Neural cell (in vitro differentiated cells): ENCODE measurements around the gene GSS. TPM values are rescaled to one million over a fixed set of nuclear protein-coding genes. Genes with fewer than 3 reads are reported as not detected.

Experiments used
- H2AFZ ChIP-seq: fragments of 200-600, 300-800 bp; sonication (generic), shearing (Covaris generic); 2 replicates; pipeline ENCODE4 v1.6.0; 2014; ENCODE audit warnings: low read depth, mild to moderate bottlenecking, antibody characterized with exemption, low read length, moderate library complexity
- H3F3A ChIP-seq: fragments of 200-600 bp; shearing (Covaris generic); 2 replicates; pipeline ENCODE4 v1.6.1; 2016; ENCODE audit warnings: mild to moderate bottlenecking, moderate library complexity, mixed read lengths, antibody characterized with exemption, low read length; ENCODE audit not compliant: insufficient read depth, poor library complexity, severe bottlenecking
- H3K27ac ChIP-seq: fragments of 200-600, 300-800 bp; sonication (generic), shearing (Covaris generic); 2 replicates; pipeline ENCODE4 v1.5.1; 2014; ENCODE audit warnings: mild to moderate bottlenecking, low read length, moderate library complexity
- H3K27me3 ChIP-seq: fragments of 300-800, 200-600 bp; sonication (generic), shearing (Covaris generic); 2 replicates; pipeline ENCODE4 v1.6.0; 2014; ENCODE audit warnings: mild to moderate bottlenecking, low read depth, low read length, moderate library complexity; ENCODE audit not compliant: insufficient read depth
- H3K36me3 ChIP-seq: fragments of 300-800, 200-600 bp; sonication (generic), shearing (Covaris generic); 2 replicates; pipeline ENCODE4 v1.5.1; 2014; ENCODE audit warnings: mild to moderate bottlenecking, antibody characterized with exemption, low read length, moderate library complexity; ENCODE audit not compliant: insufficient read depth
- H3K4me2 ChIP-seq: fragments of 300-800, 200-600 bp; sonication (generic), shearing (Covaris generic); 2 replicates; pipeline ENCODE4 v1.6.0; 2014; ENCODE audit warnings: mild to moderate bottlenecking, low read length
- H3K4me3 ChIP-seq: fragments of 300-800, 200-600 bp; sonication (generic), shearing (Covaris generic); 2 replicates; pipeline ENCODE4 v1.5.1; 2014; ENCODE audit warnings: mild to moderate bottlenecking, low read length, moderate library complexity
- H3K79me2 ChIP-seq: fragments of 200-600 bp; shearing (Covaris generic); replicated peaks from 2 replicates; pipeline ENCODE4 v1.6.0; 2014; ENCODE audit warnings: mild to moderate bottlenecking, low read length, moderate library complexity; ENCODE audit not compliant: insufficient read depth
- H3K9ac ChIP-seq: fragments of 300-800, 200-600 bp; sonication (generic), shearing (Covaris generic); 2 replicates; pipeline ENCODE4 v1.6.1; 2016; ENCODE audit warnings: mild to moderate bottlenecking, low read length, mixed read lengths
- H3K9me2 ChIP-seq: fragments of 200-600 bp; shearing (Covaris generic); 2 replicates; pipeline ENCODE4 v1.6.1; 2016; ENCODE audit warnings: mild to moderate bottlenecking, low read length, mixed read lengths; ENCODE audit not compliant: insufficient read depth
- H3K9me3 ChIP-seq: fragments of 200-600, 300-800 bp; sonication (generic), shearing (Covaris generic); 2 replicates; pipeline ENCODE4 v1.6.1; 2016; ENCODE audit warnings: mild to moderate bottlenecking, mixed run types, low read length, moderate library complexity, mixed read lengths
- H4K20me1 ChIP-seq: fragments of 200-600 bp; shearing (Covaris generic); 2 replicates; pipeline ENCODE4 v1.6.1; 2016; ENCODE audit warnings: mild to moderate bottlenecking, mixed run types; ENCODE audit not compliant: insufficient read depth
- CTCF ChIP-seq: fragments of 450-650 bp; IDR thresholded peaks from 2 replicates; pipeline ENCODE4 v1.5.1; 2014; ENCODE audit warnings: antibody characterized with exemption, mild to moderate bottlenecking, moderate library complexity; ENCODE audit not compliant: poor library complexity, severe bottlenecking
- EP300 ChIP-seq: fragments of 450-650 bp; conservative IDR thresholded peaks from 2 replicates; pipeline ENCODE4 v1.6.1; 2014; ENCODE audit warnings: antibody characterized with exemption, mild to moderate bottlenecking, moderate library complexity; ENCODE audit not compliant: poor library complexity, severe bottlenecking
- EZH2 ChIP-seq: fragments of 200-600, 300-800 bp; shearing (Covaris generic), sonication (generic); IDR thresholded peaks from 2 replicates; pipeline ENCODE4 v1.6.1; 2014; ENCODE audit warnings: antibody characterized with exemption, low read length, borderline replicate concordance, mild to moderate bottlenecking; ENCODE audit not compliant: insufficient read depth, poor library complexity, severe bottlenecking
- MXI1 ChIP-seq: fragments of 450-650 bp; conservative IDR thresholded peaks from 2 replicates; pipeline ENCODE4 v1.6.1; 2014; ENCODE audit warnings: antibody characterized with exemption, mild to moderate bottlenecking; ENCODE audit not compliant: poor library complexity, severe bottlenecking
- POLR2AphosphoS5 ChIP-seq: IDR thresholded peaks from 2 replicates; pipeline ENCODE4 v1.6.1; 2012
- RAD21 ChIP-seq: fragments of 450-650 bp; conservative IDR thresholded peaks from 2 replicates; pipeline ENCODE4 v1.6.1; 2014; ENCODE audit warnings: antibody characterized with exemption, mild to moderate bottlenecking, moderate library complexity
- REST ChIP-seq: IDR thresholded peaks from 2 replicates; pipeline ENCODE4 v1.6.1; 2012; ENCODE audit warnings: borderline replicate concordance
- SMC3 ChIP-seq: fragments of 450-650 bp; conservative IDR thresholded peaks from 2 replicates; pipeline ENCODE4 v1.6.1; 2014; ENCODE audit warnings: antibody characterized with exemption, mild to moderate bottlenecking, moderate library complexity; ENCODE audit not compliant: poor library complexity
- TAF1 ChIP-seq: IDR thresholded peaks from 2 replicates; pipeline ENCODE4 v1.6.1; 2012; ENCODE audit warnings: low read depth
- polyA plus RNA-seq: library from polyadenylated mRNA; depleted of rRNA; stranded (reverse); fragments of >200 nt; gene quantifications from 2 replicates; pipeline ENCODE4 v1.2.3, GENCODE V29; 2014

The GSS gene
- polyA plus RNA-seq, 1 donor from 2014 or later, result 173 TPM

- H3F3A ChIP-seq, result no peaks in the 10 kb centered on the region
- no peak overlapping the region for H3K9ac ChIP-seq
- no peaks in the 10 kb centered on the region for H3K27me3 ChIP-seq
- H3K79me2 ChIP-seq, result no peaks in the 10 kb centered on the region
- H4K20me1 ChIP-seq, result no peaks in the 10 kb centered on the region
- H3K4me3 ChIP-seq, result no peak overlapping the region
- H2AFZ ChIP-seq, result no peak overlapping the region
- no peak overlapping the region for H3K27ac ChIP-seq
- TF ChIP-seq CTCF, result no peak
- TF ChIP-seq EP300, result no peak
- TF ChIP-seq POLR2AphosphoS5, result no peak
- TF ChIP-seq RAD21, result no peak
- no peak for TF ChIP-seq TAF1
- TF ChIP-seq MXI1, result no peak
- no peak for TF ChIP-seq SMC3
- no peak for TF ChIP-seq REST
- TF ChIP-seq EZH2, result no peak
- no peak overlapping the region for H3K4me2 ChIP-seq
- no peaks in the 10 kb centered on the region for H3K9me2 ChIP-seq
- H3K9me3 ChIP-seq, result no peaks in the 10 kb centered on the region
- H3K36me3 ChIP-seq, result peaks cover 10% of the 10 kb centered on the region
Measured at GRCh38 chr20:34925341-34925740, 30.3 kb downstream of the GSS start.

DNA sequence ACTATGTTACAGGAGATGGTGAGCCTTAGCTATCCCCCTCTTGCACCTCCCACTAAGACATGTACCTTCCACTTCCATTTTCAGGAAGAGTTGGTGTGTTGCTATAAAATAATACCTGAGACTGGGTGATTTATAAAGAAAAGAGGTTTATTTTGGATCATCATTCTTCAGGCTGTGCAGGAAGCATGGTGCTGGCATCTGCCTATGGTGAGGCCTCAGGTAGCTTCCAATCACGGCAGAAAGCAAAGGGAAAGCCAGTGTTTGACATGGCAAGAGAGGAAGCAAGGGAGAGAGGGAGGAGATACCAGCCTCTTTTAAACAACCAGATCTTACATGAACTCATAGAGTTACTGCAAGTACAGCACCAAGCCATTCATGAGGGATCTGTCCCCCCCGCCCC, 32.2 kb downstream of the GSS start:
- no peak overlapping the region for H3K4me3 ChIP-seq
- H3K27ac ChIP-seq, result no peak overlapping the region
- H3K9ac ChIP-seq, result no peak overlapping the region
- no peaks in the 10 kb centered on the region for H3K9me3 ChIP-seq
- H3K9me2 ChIP-seq, result no peaks in the 10 kb centered on the region
- no peak overlapping the region for H3K4me2 ChIP-seq
- no peak for TF ChIP-seq RAD21
- no peak for TF ChIP-seq MXI1
- no peak for TF ChIP-seq TAF1
- TF ChIP-seq POLR2AphosphoS5, result no peak
- no peak for TF ChIP-seq EP300
- no peak for TF ChIP-seq REST
- TF ChIP-seq CTCF, result no peak
- TF ChIP-seq SMC3, result no peak
- TF ChIP-seq EZH2, result no peak
- H3K79me2 ChIP-seq, result no peaks in the 10 kb centered on the region
- no peaks in the 10 kb centered on the region for H4K20me1 ChIP-seq
- H3K36me3 ChIP-seq, result peaks cover 10% of the 10 kb centered on the region
- H3K27me3 ChIP-seq, result no peaks in the 10 kb centered on the region
- H2AFZ ChIP-seq, result no peak overlapping the region
- H3F3A ChIP-seq, result no peaks in the 10 kb centered on the region
